Measurements from ENCODE around the gene SEMA6B.

SEMA6B gene

DNA sequence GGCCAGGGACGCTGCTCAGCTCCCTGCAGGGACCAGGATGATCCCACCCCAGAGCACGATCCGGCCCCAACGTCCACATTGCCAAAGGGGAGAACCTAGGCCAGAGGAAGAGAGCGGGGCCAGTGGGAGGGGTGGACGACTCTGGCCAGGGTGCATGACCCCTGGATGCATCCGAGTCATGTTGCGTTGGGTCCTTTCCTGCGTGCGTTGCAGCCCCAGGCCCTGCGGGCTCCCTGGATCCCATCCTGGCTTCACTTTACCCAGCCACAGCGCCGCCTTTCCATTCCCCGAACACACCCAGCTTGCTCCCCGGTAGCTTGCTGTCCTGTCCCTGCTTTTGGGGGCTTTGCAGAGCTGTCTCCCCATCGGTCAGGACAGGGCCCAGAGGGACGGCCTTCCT is 51.7 kb downstream of the SEMA6B start:
- no peak for DNase-seq (ENCODE audit: low read depth)
- in situ Hi-C loops (cut with HindIII; ENCODE audit: low sequenced_read_pairs): no loop called here
- no peak overlapping the region for H3K4me3 ChIP-seq (ENCODE audit: low read depth, low read length)
- TF ChIP-seq, protein P1, sequence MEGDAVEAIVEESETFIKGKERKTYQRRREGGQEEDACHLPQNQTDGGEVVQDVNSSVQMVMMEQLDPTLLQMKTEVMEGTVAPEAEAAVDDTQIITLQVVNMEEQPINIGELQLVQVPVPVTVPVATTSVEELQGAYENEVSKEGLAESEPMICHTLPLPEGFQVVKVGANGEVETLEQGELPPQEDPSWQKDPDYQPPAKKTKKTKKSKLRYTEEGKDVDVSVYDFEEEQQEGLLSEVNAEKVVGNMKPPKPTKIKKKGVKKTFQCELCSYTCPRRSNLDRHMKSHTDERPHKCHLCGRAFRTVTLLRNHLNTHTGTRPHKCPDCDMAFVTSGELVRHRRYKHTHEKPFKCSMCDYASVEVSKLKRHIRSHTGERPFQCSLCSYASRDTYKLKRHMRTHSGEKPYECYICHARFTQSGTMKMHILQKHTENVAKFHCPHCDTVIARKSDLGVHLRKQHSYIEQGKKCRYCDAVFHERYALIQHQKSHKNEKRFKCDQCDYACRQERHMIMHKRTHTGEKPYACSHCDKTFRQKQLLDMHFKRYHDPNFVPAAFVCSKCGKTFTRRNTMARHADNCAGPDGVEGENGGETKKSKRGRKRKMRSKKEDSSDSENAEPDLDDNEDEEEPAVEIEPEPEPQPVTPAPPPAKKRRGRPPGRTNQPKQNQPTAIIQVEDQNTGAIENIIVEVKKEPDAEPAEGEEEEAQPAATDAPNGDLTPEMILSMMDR (IDR thresholded peaks at IDR 0.05; ENCODE audit: low read depth, low read length, missing control alignments): no peak

GRCh38 chr19:4507150-4507452 is 52.4 kb downstream of the SEMA6B start:
- TF ChIP-seq, protein P1 (IDR thresholded peaks at IDR 0.05; ENCODE audit: low read depth, low read length, missing control alignments): no peak
- H3K4me3 ChIP-seq (ENCODE audit: low read depth, low read length): no peak overlapping the region
- DNase-seq (ENCODE audit: low read depth): no peak
- in situ Hi-C loops (cut with HindIII; ENCODE audit: low sequenced_read_pairs): no loop called here

- TF ChIP-seq, protein P1 (IDR thresholded peaks at IDR 0.05; ENCODE audit: low read depth, low read length, missing control alignments): no peak
- no peak overlapping the region for H3K4me3 ChIP-seq (ENCODE audit: low read depth, low read length)
- in situ Hi-C loops (cut with HindIII; ENCODE audit: low sequenced_read_pairs): no loop called here
- peak; percentile 18 for DNase-seq (ENCODE audit: low read depth)
These were observed 52.9 kb downstream of the SEMA6B start for GRCh38 chr19:4506449-4507149.

GRCh38 chr19:4505570-4506448 is 53.7 kb downstream of the SEMA6B start:
- TF ChIP-seq, protein P1 (IDR thresholded peaks at IDR 0.05; ENCODE audit: low read depth, low read length, missing control alignments): no peak
- no peak for DNase-seq (ENCODE audit: low read depth)
- in situ Hi-C loops (cut with HindIII; ENCODE audit: low sequenced_read_pairs): no loop called here
- H3K4me3 ChIP-seq (ENCODE audit: low read depth, low read length): no peak overlapping the region

DNA sequence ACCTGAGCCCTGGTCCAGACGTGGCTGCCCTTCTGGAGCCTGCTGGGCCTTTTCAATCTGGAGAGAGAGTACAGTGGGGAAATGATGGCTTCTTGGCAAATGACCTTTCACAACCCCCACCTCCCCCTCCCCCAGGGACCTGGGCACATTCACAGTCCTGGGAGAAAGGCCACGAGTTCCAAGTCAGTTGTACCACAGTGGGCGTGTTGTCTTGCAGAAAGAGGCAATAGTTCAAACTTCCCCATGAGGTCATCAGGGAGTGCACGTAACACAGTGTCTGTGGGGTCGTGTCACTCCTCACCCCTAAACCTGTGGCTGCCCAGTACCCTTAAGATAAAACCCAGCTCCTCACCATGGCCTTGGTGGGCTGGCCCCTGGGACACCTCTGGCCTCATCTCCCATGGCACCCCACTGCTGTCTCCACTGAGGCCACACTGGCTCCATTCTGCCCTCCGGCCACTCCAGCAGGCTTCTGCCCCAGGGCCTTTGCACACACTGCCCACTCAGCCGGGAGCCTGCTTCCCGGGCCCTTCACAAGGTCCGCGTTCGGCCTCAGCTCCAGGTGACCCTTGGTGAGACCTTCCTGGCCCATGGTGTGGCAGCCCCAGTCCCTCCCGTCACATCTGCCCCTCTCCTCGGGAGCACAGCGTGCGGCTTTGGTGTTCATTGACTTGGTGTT is 54.5 kb downstream of the SEMA6B start:
- no peak for DNase-seq (ENCODE audit: low read depth)
- no peak overlapping the region for H3K4me3 ChIP-seq (ENCODE audit: low read depth, low read length)
- TF ChIP-seq, protein P1 (IDR thresholded peaks at IDR 0.05; ENCODE audit: low read depth, low read length, missing control alignments): no peak
- in situ Hi-C loops (cut with HindIII; ENCODE audit: low sequenced_read_pairs): no loop called here

- H3K4me3 ChIP-seq (ENCODE audit: low read depth, low read length): no peak overlapping the region
- in situ Hi-C loops (cut with HindIII; ENCODE audit: low sequenced_read_pairs): no loop called here
- TF ChIP-seq, protein P1 (IDR thresholded peaks at IDR 0.05; ENCODE audit: low read depth, low read length, missing control alignments): no peak
- DNase-seq (ENCODE audit: low read depth): no peak
These were observed 55.2 kb downstream of the SEMA6B start for GRCh38 chr19:4504297-4504701.

All from astrocyte of the cerebellum (primary cell).